ENCODE results near the gene SLC17A3.

DNA sequence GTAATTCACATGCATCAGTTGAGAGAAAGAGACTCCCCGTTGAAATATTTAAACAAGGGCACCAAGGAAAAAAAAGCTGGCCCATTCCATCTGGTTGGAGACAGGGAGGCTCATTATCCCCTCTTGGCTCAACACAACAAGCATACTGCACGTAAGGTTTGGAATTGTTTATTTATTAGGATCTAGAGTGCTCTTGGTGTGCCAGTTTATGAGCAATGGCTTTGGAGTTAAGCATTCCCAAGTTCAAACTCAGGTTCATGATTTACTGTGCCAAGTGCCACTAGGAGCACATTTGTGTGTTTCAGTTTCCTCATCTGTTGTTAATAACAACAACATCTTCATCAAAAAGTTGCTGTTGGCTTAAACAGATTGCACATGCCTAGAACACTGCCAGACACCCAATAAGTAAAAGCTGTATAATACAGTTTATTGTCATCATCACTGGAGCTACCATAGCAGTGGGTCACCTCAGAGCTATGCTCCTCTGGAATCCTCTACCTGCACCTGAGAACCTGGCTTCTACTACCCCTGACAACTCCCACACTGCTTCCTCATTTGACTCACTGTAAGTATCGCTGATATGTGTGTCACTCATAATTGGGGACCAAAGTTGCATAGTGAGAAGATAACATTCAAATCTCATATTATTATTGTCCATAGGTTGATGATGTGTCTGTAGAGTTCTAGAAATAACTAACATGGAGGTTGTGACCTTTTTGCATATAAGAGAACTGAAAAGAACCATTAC lies 5.4 kb downstream of the SLC17A3 start:
- TF ChIP-seq, protein P1, sequence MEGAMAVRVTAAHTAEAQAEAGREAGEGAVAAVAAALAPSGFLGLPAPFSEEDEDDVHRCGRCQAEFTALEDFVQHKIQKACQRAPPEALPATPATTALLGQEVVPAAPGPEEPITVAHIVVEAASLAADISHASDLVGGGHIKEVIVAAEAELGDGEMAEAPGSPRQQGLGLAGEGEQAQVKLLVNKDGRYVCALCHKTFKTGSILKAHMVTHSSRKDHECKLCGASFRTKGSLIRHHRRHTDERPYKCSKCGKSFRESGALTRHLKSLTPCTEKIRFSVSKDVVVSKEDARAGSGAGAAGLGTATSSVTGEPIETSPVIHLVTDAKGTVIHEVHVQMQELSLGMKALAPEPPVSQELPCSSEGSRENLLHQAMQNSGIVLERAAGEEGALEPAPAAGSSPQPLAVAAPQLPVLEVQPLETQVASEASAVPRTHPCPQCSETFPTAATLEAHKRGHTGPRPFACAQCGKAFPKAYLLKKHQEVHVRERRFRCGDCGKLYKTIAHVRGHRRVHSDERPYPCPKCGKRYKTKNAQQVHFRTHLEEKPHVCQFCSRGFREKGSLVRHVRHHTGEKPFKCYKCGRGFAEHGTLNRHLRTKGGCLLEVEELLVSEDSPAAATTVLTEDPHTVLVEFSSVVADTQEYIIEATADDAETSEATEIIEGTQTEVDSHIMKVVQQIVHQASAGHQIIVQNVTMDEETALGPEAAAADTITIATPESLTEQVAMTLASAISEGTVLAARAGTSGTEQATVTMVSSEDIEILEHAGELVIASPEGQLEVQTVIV (IDR thresholded peaks at IDR 0.05; ENCODE audit: borderline replicate concordance, partially characterized antibody): no peak
- TF ChIP-seq MAX (IDR thresholded peaks at IDR 0.05; ENCODE audit: low read depth, low read length): no peak
- no peak for TF ChIP-seq SMARCA5 (IDR thresholded peaks at IDR 0.05)
- TF ChIP-seq CBX3 (IDR thresholded peaks at IDR 0.05; ENCODE audit: borderline replicate concordance, low read depth): no peak
- no peak for TF ChIP-seq FOXK2 (IDR thresholded peaks at IDR 0.05)
- TF ChIP-seq BCL11A (IDR thresholded peaks at IDR 0.05; ENCODE audit: low read depth, low read length): no peak
- no peak for TF ChIP-seq POLR2A (IDR thresholded peaks at IDR 0.05; ENCODE audit: low read depth, low read length)
- TF ChIP-seq, protein P2, sequence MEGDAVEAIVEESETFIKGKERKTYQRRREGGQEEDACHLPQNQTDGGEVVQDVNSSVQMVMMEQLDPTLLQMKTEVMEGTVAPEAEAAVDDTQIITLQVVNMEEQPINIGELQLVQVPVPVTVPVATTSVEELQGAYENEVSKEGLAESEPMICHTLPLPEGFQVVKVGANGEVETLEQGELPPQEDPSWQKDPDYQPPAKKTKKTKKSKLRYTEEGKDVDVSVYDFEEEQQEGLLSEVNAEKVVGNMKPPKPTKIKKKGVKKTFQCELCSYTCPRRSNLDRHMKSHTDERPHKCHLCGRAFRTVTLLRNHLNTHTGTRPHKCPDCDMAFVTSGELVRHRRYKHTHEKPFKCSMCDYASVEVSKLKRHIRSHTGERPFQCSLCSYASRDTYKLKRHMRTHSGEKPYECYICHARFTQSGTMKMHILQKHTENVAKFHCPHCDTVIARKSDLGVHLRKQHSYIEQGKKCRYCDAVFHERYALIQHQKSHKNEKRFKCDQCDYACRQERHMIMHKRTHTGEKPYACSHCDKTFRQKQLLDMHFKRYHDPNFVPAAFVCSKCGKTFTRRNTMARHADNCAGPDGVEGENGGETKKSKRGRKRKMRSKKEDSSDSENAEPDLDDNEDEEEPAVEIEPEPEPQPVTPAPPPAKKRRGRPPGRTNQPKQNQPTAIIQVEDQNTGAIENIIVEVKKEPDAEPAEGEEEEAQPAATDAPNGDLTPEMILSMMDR (IDR thresholded peaks at IDR 0.05 in 2 of 3, conservative IDR thresholded peaks at IDR 0.05 in 1 of 3; ENCODE audit: control insufficient read depth in 2 of 3, extremely low read depth in 1 of 3, insufficient read depth in 1 of 3, low read depth in 3 of 3, low read length in 3 of 3): no peak
- no peak for TF ChIP-seq REST (IDR thresholded peaks at IDR 0.05; ENCODE audit: low read depth, low read length)
- no peak for TF ChIP-seq SMAD5 (IDR thresholded peaks at IDR 0.05; ENCODE audit: low read depth)
- TF ChIP-seq SUZ12 (IDR thresholded peaks at IDR 0.05; ENCODE audit: unreplicated experiment): no peak
- TF ChIP-seq, protein P3, sequence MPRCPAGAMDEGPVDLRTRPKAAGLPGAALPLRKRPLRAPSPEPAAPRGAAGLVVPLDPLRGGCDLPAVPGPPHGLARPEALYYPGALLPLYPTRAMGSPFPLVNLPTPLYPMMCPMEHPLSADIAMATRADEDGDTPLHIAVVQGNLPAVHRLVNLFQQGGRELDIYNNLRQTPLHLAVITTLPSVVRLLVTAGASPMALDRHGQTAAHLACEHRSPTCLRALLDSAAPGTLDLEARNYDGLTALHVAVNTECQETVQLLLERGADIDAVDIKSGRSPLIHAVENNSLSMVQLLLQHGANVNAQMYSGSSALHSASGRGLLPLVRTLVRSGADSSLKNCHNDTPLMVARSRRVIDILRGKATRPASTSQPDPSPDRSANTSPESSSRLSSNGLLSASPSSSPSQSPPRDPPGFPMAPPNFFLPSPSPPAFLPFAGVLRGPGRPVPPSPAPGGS (IDR thresholded peaks at IDR 0.05; ENCODE audit: borderline replicate concordance, insufficient read depth, low read depth, low read length, poor library complexity, severe bottlenecking): no peak
- no peak for TF ChIP-seq CHD2 (IDR thresholded peaks at IDR 0.05; ENCODE audit: borderline replicate concordance, low read depth, low read length)
